Fibroblast of pulmonary artery (primary cell): ENCODE measurements around the gene GOLIM4.

Source experiments
- DNase-seq: peaks from one replicate; pipeline ENCODE4 v3.0.0-alpha.2; 2010; ENCODE audit warnings: low read depth
- H3K4me3 ChIP-seq: replicated peaks from 2 replicates; pipeline ENCODE4 v1.5.1; 2011; ENCODE audit warnings: low read depth, mild to moderate bottlenecking, control low read depth, low read length, moderate library complexity
- TF ChIP-seq, protein P1 (sequence below): IDR thresholded peaks from 2 replicates; pipeline ENCODE4 v1.5.1; 2011; ENCODE audit warnings: mild to moderate bottlenecking, control low read depth, low read length, inconsistent platforms; ENCODE audit errors: missing control alignments

Gene GOLIM4

DNA sequence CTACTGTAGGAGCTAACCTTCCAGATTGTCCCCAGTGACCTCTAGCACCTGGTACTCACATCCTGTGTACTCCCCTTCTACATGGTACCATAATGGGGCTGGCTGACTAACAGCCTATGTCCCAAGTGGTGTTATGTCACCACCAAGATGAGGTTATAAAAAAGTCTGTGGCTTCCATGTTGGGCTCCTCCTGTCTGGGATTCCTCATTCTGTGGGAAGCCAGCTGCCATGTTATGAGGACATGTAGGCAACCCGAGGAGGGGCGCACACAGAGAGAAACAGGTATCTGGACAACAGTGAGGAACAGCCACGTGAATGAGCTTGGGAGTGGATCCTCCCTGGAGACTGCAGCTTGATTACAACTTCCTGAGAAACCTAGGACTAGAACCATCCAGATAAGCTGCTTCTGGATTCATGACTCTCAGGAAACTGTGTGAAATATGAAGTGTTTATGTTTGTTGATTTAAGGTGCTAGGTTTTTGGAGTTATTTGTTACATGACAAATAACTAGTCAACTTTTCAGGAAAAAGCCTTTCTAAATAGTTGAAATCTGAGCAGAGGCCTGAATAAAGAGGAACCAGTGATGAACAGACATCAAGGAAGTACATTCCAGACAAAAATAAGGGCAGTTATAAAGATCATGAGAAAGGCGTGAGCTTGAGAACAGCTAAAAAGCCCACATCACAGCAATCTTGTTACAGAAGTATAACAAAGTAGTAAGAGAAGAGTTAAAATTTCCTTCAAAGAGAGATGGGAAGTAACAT lies 21.7 kb downstream of the GOLIM4 start:
- peak; percentile 47 for DNase-seq
- H3K4me3 ChIP-seq: no peak overlapping the region
- TF ChIP-seq, protein P1, sequence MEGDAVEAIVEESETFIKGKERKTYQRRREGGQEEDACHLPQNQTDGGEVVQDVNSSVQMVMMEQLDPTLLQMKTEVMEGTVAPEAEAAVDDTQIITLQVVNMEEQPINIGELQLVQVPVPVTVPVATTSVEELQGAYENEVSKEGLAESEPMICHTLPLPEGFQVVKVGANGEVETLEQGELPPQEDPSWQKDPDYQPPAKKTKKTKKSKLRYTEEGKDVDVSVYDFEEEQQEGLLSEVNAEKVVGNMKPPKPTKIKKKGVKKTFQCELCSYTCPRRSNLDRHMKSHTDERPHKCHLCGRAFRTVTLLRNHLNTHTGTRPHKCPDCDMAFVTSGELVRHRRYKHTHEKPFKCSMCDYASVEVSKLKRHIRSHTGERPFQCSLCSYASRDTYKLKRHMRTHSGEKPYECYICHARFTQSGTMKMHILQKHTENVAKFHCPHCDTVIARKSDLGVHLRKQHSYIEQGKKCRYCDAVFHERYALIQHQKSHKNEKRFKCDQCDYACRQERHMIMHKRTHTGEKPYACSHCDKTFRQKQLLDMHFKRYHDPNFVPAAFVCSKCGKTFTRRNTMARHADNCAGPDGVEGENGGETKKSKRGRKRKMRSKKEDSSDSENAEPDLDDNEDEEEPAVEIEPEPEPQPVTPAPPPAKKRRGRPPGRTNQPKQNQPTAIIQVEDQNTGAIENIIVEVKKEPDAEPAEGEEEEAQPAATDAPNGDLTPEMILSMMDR: no peak

DNA sequence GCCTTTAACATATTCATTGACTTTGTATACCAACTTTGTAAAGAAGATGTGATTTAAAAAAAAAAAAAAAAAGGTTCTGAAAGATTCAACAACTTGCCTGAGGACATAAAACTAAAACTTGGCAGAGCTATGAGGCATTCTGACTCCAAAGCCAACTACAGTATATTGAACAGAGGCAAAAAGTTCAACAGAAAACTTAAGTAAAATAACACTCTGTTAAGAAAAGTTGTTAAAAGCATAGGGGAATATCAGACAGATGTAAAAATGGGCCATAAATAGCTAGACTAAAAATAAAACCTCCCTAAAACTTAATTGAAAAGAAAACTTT lies 23.4 kb downstream of the GOLIM4 start:
- DNase-seq: no peak
- TF ChIP-seq, protein P1: no peak
- no peak overlapping the region for H3K4me3 ChIP-seq

DNA sequence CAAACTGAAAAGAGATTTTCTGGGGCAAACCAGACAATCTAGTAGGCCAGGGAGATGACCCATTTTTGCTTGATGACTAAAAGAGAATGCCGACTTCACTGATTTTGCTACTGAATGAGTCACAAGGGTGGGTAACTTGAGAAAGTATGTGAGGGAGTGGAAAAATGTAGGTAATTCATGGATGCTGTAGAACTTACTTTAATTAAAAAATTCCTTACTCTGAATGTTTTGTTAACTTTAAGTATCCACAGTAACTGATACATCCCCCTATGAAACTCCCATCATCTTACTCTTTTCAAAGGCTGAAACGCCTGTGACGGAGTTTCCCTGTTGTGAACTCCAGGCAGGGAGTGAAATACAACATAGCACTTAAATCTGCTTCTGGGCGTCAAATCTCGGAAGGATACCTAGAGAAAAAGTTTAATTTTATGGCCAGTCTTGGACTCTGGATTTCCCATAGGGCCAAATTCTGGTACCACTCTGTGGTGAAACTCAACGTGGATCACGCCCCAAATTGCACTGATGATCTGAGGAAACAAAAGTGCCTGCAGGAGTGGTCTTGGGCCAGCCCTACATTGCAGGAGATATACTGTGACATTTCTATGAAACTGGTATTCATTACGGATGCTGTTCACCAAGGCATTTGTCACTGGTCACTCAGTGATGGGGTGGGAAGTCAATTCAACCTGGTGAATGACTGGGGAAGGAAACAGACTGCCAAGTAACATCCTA lies 24.0 kb downstream of the GOLIM4 start:
- H3K4me3 ChIP-seq: no peak overlapping the region
- TF ChIP-seq, protein P1: no peak
- peak; percentile 79 for DNase-seq

DNA sequence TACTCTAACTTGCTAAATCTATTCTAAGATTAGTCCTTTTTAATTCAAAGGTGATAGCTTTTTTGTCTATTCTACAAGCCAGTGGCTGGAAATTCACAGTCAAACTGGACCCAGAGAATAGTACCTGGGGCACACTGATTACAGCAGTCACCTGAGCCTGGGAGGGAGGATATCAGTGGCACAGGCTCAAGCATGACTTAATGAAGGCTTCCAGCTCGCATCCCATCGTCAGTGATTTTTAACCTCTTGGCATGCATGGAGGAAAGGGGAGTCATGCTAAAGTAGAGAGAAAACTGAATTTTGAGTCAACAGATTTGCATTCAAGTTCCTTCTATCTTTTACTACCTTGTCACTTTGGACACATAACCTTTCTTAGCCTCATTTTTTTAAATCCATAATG lies 24.8 kb downstream of the GOLIM4 start:
- TF ChIP-seq, protein P1: no peak
- no peak for DNase-seq
- no peak overlapping the region for H3K4me3 ChIP-seq

DNA sequence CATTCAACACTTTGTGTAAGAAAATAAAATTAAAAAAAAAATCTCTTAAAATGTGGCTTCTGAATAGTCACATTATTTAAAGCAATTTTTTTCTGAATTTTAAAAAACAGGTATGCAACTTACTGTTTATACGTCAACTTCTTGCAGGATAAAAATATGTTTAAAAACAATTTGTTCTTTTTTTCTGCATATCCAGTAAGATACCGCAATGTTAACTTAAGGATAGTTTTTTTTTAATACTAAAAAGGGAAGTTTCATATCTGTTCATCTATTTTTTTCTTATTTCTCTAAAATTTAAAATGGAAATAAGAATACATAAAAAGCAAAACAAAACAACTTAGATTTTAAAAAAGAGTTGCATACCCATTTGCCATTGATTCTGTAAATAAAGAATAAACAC lies 27.4 kb downstream of the GOLIM4 start:
- no peak for DNase-seq

DNA sequence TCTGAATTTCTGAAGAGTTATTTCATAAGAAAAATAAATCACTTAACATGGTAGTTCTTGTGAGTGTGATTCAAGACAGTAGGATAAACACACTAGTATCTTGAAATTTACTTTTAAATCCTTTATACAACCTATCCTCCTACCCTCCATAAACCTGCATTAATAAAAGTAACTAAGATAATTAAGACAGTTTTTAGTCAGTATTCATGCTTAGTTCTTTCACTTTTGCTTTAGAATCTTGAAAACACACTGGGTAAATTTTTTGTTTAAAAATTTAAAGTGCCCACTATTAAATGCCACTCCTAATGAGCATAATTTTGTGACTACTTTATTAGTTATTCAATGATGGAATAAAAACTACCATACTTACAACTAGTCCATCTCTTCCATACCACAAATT lies 28.8 kb downstream of the GOLIM4 start:
- TF ChIP-seq, protein P1: no peak
- H3K4me3 ChIP-seq: no peak overlapping the region
- no peak for DNase-seq

More for the DNA sequence above, 27.4 kb downstream of the GOLIM4 start:
- TF ChIP-seq, protein P1: no peak
- H3K4me3 ChIP-seq: no peak overlapping the region
